ENCODE measurements around the gene TRIM46. TPM values are rescaled to one million over a fixed set of nuclear protein-coding genes. Genes with fewer than 3 reads are reported as not detected.
"Not testable (repeated sequence)": the region's sequence is repeated elsewhere in the genome, so short reads cannot be mapped to it uniquely, and the experiment has no call there.

TRIM46 gene
- total and polyA plus RNA-seq, 7 experiments from 2014 or later: 0.69 to 21.9 (median 4.0) TPM

DNA sequence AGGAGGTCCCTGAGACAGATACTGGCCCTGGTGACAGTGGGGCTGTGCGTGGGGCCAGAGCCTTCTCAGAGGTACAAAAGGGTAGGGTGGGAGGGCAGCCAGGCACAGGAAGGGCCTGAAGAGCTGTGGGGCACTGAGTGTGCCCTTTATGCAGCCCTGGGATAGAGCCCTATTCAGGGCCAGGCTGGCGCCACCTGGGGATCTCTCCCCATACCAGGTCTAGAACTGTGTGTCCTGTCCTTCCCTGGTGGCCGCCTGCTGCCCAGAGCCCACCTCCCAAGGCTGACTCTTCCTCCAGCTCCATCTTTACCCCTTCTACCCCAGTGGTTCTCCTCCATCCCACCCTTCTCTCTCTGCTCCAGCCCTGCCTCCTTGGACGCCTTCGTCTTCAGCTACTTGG, 59.9 kb downstream of the TRIM46 start:
- DNase-seq; H3K9me3 ChIP-seq (ENCODE audit: control insufficient read depth in 2 of 3, low read length in 3 of 3); H3K27me3 Mint-ChIP-seq; CTCF ChIA-PET; intact Hi-C loops (cut with micrococcal nuclease); ATAC-seq; POLR2A ChIA-PET; H3K9me3 Mint-ChIP-seq; H3K4me3 ChIP-seq (ENCODE audit: low read length); H3K4me1 ChIP-seq (ENCODE audit: control insufficient read depth in 2 of 2, insufficient read depth in 2 of 2, low read length in 2 of 2); H3K27ac ChIP-seq (ENCODE audit: low read depth, low read length); H3K27ac Mint-ChIP-seq; H3K27me3 ChIP-seq (ENCODE audit: control insufficient read depth in 2 of 2, insufficient read depth in 2 of 2, low read length in 2 of 2); H3K4me3 Mint-ChIP-seq: not testable (repeated sequence)
- peaks cover 0 to 23% (median 4%) of the 10 kb centered on the region in 5 donors for H3K36me3 Mint-ChIP-seq
- H3K4me1 Mint-ChIP-seq: peaks cover 0 to 16% (median 1%) of the 10 kb centered on the region in 7 donors
- peaks cover 0 to 26% (median 0%) of the 10 kb centered on the region in 3 experiments for H3K36me3 ChIP-seq (ENCODE audit: control insufficient read depth in 2 of 3, insufficient read depth in 3 of 3, low read length in 3 of 3)

Other genes with a start within 250 kb of the TRIM46 start
- 10 to 100 TPM; 11.3 to 35.1 (median 12.6) TPM for gene PMVK, start 237.1 kb upstream of the TRIM46 start, total RNA-seq
- gene PMVK, start 237.1 kb upstream of the TRIM46 start, polyA plus RNA-seq: 10 to 100 TPM; 38.7 to 41.4 TPM
- gene PBXIP1, start 217.8 kb upstream of the TRIM46 start, total RNA-seq: 100 to 1,000 TPM; 107 to 390 (median 383) TPM
- gene PBXIP1, start 217.8 kb upstream of the TRIM46 start, polyA plus RNA-seq: 100 to 1,000 TPM; 234 to 318 TPM
- gene PYGO2, start 212.1 kb upstream of the TRIM46 start, total RNA-seq: 10 to 100 TPM; 33.0 to 69.5 (median 46.2) TPM
- 10 to 100 TPM; 33.0 to 64.0 TPM for gene PYGO2, start 212.1 kb upstream of the TRIM46 start, polyA plus RNA-seq
- 10 to 100 TPM; 71.0 to 76.9 (median 73.7) TPM for gene SHC1, start 203.1 kb upstream of the TRIM46 start, total RNA-seq
- gene SHC1, start 203.1 kb upstream of the TRIM46 start, polyA plus RNA-seq: 10 to 100 TPM; 29.6 to 38.3 TPM
- gene CKS1B, start 199.2 kb upstream of the TRIM46 start, total RNA-seq: 100 to 1,000 TPM in 1 of 5 experiments, 10 to 100 TPM in 3, 1 to 10 TPM in 1; 8.4 to 105 (median 10.2) TPM
- gene CKS1B, start 199.2 kb upstream of the TRIM46 start, polyA plus RNA-seq: 10 to 100 TPM; 37.1 to 55.2 TPM
- 10 to 100 TPM; 24.4 to 50.2 (median 50.0) TPM for gene FLAD1, start 190.5 kb upstream of the TRIM46 start, total RNA-seq
- gene FLAD1, start 190.5 kb upstream of the TRIM46 start, polyA plus RNA-seq: 10 to 100 TPM; 33.3 to 45.8 TPM
- gene LENEP, start 180.3 kb upstream of the TRIM46 start, total RNA-seq: 1 to 10 TPM in 3 of 5 experiments, not detected in 2; 1.4 to 3.2 (median 2.6) TPM
- gene LENEP, start 180.3 kb upstream of the TRIM46 start, polyA plus RNA-seq: not detected
- gene ZBTB7B, start 171.0 kb upstream of the TRIM46 start, total RNA-seq: 100 to 1,000 TPM in 1 of 5 experiments, 10 to 100 TPM in 4; 42.7 to 139 (median 61.0) TPM
- gene ZBTB7B, start 171.0 kb upstream of the TRIM46 start, polyA plus RNA-seq: 1 to 10 TPM; 3.0 to 6.7 TPM
- gene DCST2, start 140.1 kb upstream of the TRIM46 start, total RNA-seq: 1 to 10 TPM in 4 of 5 experiments, under 1 TPM in 1; 0.22 to 3.3 (median 2.4) TPM
- not detected for gene DCST2, start 140.1 kb upstream of the TRIM46 start, polyA plus RNA-seq
- under 1 TPM in 3 of 5 experiments, not detected in 2; 0.19 to 0.78 (median 0.42) TPM for gene DCST1, start 140.0 kb upstream of the TRIM46 start, total RNA-seq
- not detected for gene DCST1, start 140.0 kb upstream of the TRIM46 start, polyA plus RNA-seq
- gene ADAM15, start 122.5 kb upstream of the TRIM46 start, total RNA-seq: 10 to 100 TPM; 16.9 to 53.7 (median 28.8) TPM
- 1 to 10 TPM; 5.8 to 8.5 TPM for gene ADAM15, start 122.5 kb upstream of the TRIM46 start, polyA plus RNA-seq
- 1 to 10 TPM; 3.9 to 9.4 (median 7.7) TPM for gene EFNA4, start 110.1 kb upstream of the TRIM46 start, total RNA-seq
- gene EFNA4, start 110.1 kb upstream of the TRIM46 start, polyA plus RNA-seq: 1 to 10 TPM; 2.1 to 3.9 TPM
- 1 to 10 TPM in 4 of 5 experiments, under 1 TPM in 1; 0.42 to 4.0 (median 2.7) TPM for gene EFNA3, start 95.0 kb upstream of the TRIM46 start, total RNA-seq
- under 1 TPM; 0.51 to 0.72 TPM for gene EFNA3, start 95.0 kb upstream of the TRIM46 start, polyA plus RNA-seq
- gene EFNA1, start 46.0 kb upstream of the TRIM46 start, total RNA-seq: 1 to 10 TPM in 4 of 5 experiments, not detected in 1; 4.0 to 7.3 (median 5.6) TPM
- gene EFNA1, start 46.0 kb upstream of the TRIM46 start, polyA plus RNA-seq: 10 to 100 TPM; 11.1 to 16.8 TPM
- 10 to 100 TPM; 21.1 to 35.6 (median 24.3) TPM for gene SLC50A1, start 38.0 kb upstream of the TRIM46 start, total RNA-seq
- 10 to 100 TPM; 51.0 to 64.8 TPM for gene SLC50A1, start 38.0 kb upstream of the TRIM46 start, polyA plus RNA-seq
- 10 to 100 TPM; 29.1 to 50.4 (median 43.8) TPM for gene DPM3, start 33.3 kb upstream of the TRIM46 start, total RNA-seq
- gene DPM3, start 33.3 kb upstream of the TRIM46 start, polyA plus RNA-seq: 100 to 1,000 TPM in 1 of 2 donors, 10 to 100 TPM in 1; 99.2 to 128 TPM
- gene KRTCAP2, start 545 bp upstream of the TRIM46 start, total RNA-seq: 100 to 1,000 TPM in 4 of 5 experiments, 10 to 100 TPM in 1; 97.4 to 236 (median 155) TPM
- 100 to 1,000 TPM; 450 to 469 TPM for gene KRTCAP2, start 545 bp upstream of the TRIM46 start, polyA plus RNA-seq
- 10 to 100 TPM; 26.0 to 35.9 (median 28.1) TPM for gene THBS3, start 34.0 kb downstream of the TRIM46 start, total RNA-seq
- 1 to 10 TPM in 1 of 2 donors, under 1 TPM in 1; 0.87 to 2.6 TPM for gene THBS3, start 34.0 kb downstream of the TRIM46 start, polyA plus RNA-seq
- 10 to 100 TPM; 19.5 to 40.8 (median 22.0) TPM for gene MTX1, start 34.8 kb downstream of the TRIM46 start, total RNA-seq
- gene MTX1, start 34.8 kb downstream of the TRIM46 start, polyA plus RNA-seq: 10 to 100 TPM; 48.9 to 49.9 TPM
- gene ENTREP3, start 81.6 kb downstream of the TRIM46 start, total RNA-seq: 10 to 100 TPM in 4 of 5 experiments, 1 to 10 TPM in 1; 8.2 to 24.3 (median 13.8) TPM
- 1 to 10 TPM; 1.8 to 2.0 TPM for gene ENTREP3, start 81.6 kb downstream of the TRIM46 start, polyA plus RNA-seq
- gene SCAMP3, start 88.5 kb downstream of the TRIM46 start, total RNA-seq: 100 to 1,000 TPM in 3 of 5 experiments, 10 to 100 TPM in 2; 50.8 to 118 (median 100) TPM
- gene SCAMP3, start 88.5 kb downstream of the TRIM46 start, polyA plus RNA-seq: 100 to 1,000 TPM; 141 to 219 TPM
- gene CLK2, start 99.7 kb downstream of the TRIM46 start, total RNA-seq: 100 to 1,000 TPM in 2 of 5 experiments, 10 to 100 TPM in 3; 72.2 to 137 (median 94.7) TPM
- gene CLK2, start 99.7 kb downstream of the TRIM46 start, polyA plus RNA-seq: 10 to 100 TPM; 16.7 to 31.0 TPM
- gene HCN3, start 103.6 kb downstream of the TRIM46 start, total RNA-seq: 1 to 10 TPM; 1.6 to 3.3 (median 2.8) TPM
- under 1 TPM in 1 of 2 donors, not detected in 1; 0.07 TPM for gene HCN3, start 103.6 kb downstream of the TRIM46 start, polyA plus RNA-seq
- not detected for gene PKLR, start 127.6 kb downstream of the TRIM46 start, total RNA-seq
- under 1 TPM in 1 of 2 donors, not detected in 1; 0.06 TPM for gene PKLR, start 127.6 kb downstream of the TRIM46 start, polyA plus RNA-seq
- gene FDPS, start 135.0 kb downstream of the TRIM46 start, total RNA-seq: 100 to 1,000 TPM in 1 of 5 experiments, 10 to 100 TPM in 4; 58.5 to 193 (median 79.0) TPM
- gene FDPS, start 135.0 kb downstream of the TRIM46 start, polyA plus RNA-seq: 100 to 1,000 TPM in 1 of 2 donors, 10 to 100 TPM in 1; 99.3 to 102 TPM
- 10 to 100 TPM; 14.9 to 26.8 (median 15.7) TPM for gene RUSC1, start 147.0 kb downstream of the TRIM46 start, total RNA-seq
- 1 to 10 TPM; 6.8 to 7.7 TPM for gene RUSC1, start 147.0 kb downstream of the TRIM46 start, polyA plus RNA-seq

Data from naive thymus-derived CD4-positive, alpha-beta T cell (primary cell).